ENCODE measurements around the gene MPHOSPH10.

MPHOSPH10 gene

DNA sequence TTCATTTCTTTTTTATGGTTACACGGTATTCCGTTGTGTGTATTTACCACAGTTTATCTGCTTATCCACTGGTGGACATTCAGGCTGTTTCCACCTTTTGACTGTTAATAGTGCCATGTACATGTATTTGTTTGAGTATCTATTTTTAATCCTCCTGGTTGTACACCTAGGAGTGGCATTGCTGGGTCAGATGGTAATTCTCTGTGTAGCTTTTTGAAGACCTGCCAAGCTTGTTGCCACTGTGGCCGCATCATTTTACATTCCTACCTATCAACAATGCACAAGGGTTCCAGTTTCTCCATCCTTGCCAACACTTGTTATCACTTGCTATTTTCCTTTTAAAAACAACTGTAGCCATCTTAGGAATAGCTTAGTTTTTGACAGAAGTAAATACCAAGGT is 13.3 kb downstream of the MPHOSPH10 start:
- Histone ChIP-seq H3K9ac (ENCODE audit: low read depth, low read length) (no peak overlapping the region), H3K36me3 (ENCODE audit: insufficient read depth, low read length) (peaks cover 96% of the 10 kb centered on the region), H3K4me1 (ENCODE audit: insufficient read depth, low read length) (no peaks in the 10 kb centered on the region), H3K9me3 (ENCODE audit: insufficient read depth, low read length, severe bottlenecking) (no peaks in the 10 kb centered on the region), H3K4me2 (ENCODE audit: insufficient read depth, low read length) (no peak overlapping the region), H3K27ac (ENCODE audit: low read length) (no peak overlapping the region), H4K20me1 (ENCODE audit: insufficient read depth, low read length) (peaks cover 4% of the 10 kb centered on the region), H3K27me3 (ENCODE audit: insufficient read depth, low read length, poor library complexity) (no peaks in the 10 kb centered on the region), H2AFZ (ENCODE audit: low read depth, low read length) (no peak overlapping the region), H3K4me3 (ENCODE audit: low read depth in 1 of 2, low read length in 2 of 2) (no peak overlapping the region), H3K79me2 (ENCODE audit: insufficient read depth, low read length) (no peaks in the 10 kb centered on the region)
- DNase-seq (no peak), ATAC-seq (ENCODE audit: insufficient read depth, low read depth) (no peak)
- TF ChIP-seq, protein P1, sequence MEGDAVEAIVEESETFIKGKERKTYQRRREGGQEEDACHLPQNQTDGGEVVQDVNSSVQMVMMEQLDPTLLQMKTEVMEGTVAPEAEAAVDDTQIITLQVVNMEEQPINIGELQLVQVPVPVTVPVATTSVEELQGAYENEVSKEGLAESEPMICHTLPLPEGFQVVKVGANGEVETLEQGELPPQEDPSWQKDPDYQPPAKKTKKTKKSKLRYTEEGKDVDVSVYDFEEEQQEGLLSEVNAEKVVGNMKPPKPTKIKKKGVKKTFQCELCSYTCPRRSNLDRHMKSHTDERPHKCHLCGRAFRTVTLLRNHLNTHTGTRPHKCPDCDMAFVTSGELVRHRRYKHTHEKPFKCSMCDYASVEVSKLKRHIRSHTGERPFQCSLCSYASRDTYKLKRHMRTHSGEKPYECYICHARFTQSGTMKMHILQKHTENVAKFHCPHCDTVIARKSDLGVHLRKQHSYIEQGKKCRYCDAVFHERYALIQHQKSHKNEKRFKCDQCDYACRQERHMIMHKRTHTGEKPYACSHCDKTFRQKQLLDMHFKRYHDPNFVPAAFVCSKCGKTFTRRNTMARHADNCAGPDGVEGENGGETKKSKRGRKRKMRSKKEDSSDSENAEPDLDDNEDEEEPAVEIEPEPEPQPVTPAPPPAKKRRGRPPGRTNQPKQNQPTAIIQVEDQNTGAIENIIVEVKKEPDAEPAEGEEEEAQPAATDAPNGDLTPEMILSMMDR (IDR thresholded peaks at IDR 0.05; ENCODE audit: borderline replicate concordance, extremely low read depth, low read length, poor library complexity, severe bottlenecking), result no peak
- no peak for TF ChIP-seq EZH2 (IDR thresholded peaks at IDR 0.05; ENCODE audit: borderline replicate concordance, low read depth, low read length, severe bottlenecking)

DNA sequence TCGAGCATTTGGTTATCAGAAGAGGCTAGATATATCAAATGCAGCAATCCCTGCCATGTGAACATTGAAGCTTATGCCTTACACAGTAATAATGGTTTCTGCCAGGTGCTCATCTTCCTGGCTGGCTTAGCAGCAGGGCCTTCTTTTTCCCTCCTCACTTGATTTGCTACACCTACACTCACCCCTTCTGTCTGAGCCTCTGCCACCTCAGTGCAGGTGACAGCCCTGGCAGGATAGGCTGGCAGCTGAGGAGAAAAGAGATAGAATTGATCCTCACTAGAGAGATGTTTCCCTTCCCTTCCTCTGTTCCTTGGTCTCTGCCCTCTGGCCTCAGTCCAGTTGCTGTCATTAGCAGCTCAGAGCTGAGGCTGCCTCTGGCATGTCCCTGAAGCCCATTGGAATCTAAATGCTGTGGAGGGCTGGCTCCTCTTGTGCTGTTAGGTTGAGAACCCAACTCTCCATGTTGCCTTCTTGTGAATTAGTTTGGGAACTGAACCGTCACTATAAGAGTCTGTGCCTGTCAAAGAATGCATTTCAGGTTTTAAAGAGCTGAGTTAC is 18.2 kb downstream of the MPHOSPH10 start:
- Histone ChIP-seq H3K36me3 (ENCODE audit: insufficient read depth, low read length) (peaks cover 68% of the 10 kb centered on the region), H3K9ac (ENCODE audit: low read depth, low read length) (no peak overlapping the region), H3K79me2 (ENCODE audit: insufficient read depth, low read length) (no peaks in the 10 kb centered on the region), H3K27ac (ENCODE audit: low read length) (no peak overlapping the region), H3K4me2 (ENCODE audit: insufficient read depth, low read length) (no peak overlapping the region), H3K27me3 (ENCODE audit: insufficient read depth, low read length, poor library complexity) (no peaks in the 10 kb centered on the region), H2AFZ (ENCODE audit: low read depth, low read length) (no peak overlapping the region), H3K4me1 (ENCODE audit: insufficient read depth, low read length) (no peaks in the 10 kb centered on the region), H3K4me3 (ENCODE audit: low read depth in 1 of 2, low read length in 2 of 2) (no peak overlapping the region), H3K9me3 (ENCODE audit: insufficient read depth, low read length, severe bottlenecking) (no peaks in the 10 kb centered on the region), H4K20me1 (ENCODE audit: insufficient read depth, low read length) (peaks cover 4% of the 10 kb centered on the region)
- ATAC-seq (ENCODE audit: insufficient read depth, low read depth), result no peak
- TF ChIP-seq, protein P1 (IDR thresholded peaks at IDR 0.05; ENCODE audit: borderline replicate concordance, extremely low read depth, low read length, poor library complexity, severe bottlenecking), result no peak
- TF ChIP-seq EZH2 (IDR thresholded peaks at IDR 0.05; ENCODE audit: borderline replicate concordance, low read depth, low read length, severe bottlenecking), result no peak
- no peak for DNase-seq

DNA sequence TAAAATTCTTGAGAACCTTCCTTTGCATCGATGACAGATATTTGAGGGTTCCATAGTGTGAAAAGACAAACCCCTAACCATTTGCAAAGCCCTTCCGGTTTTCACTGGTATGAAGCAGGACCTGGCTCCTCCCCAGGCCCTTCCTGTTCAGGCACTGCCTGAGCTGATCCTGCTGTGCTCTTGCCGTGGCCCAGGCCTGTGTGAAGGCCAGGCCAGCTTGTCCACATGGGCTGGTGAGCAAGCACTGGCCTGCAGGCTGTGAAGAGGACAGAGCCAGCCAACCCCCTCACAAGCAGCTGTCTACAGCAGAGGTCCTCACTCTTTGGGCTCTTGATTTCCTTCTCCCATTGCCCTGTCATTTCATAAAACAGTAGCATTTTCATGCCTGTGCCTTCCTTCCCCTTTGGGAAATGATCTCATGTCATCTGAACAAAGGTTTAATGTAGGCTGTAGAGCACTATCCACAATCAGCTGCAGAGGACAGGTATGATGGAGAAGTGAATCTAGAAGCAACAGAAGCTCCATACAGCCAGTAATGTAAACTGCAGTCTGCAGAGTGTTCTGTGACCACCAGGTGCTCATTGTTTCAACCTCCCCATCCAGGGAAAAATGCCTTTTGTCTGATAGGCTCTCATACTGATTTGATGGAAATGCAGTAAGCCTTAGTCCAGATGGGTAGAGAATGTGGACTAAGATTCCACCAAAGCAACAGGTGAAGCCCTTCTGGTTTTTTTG is 19.8 kb downstream of the MPHOSPH10 start:
- Histone ChIP-seq H2AFZ (ENCODE audit: low read depth, low read length) (no peak overlapping the region), H3K27ac (ENCODE audit: low read length) (no peak overlapping the region), H3K9me3 (ENCODE audit: insufficient read depth, low read length, severe bottlenecking) (no peaks in the 10 kb centered on the region), H3K4me2 (ENCODE audit: insufficient read depth, low read length) (no peak overlapping the region), H3K9ac (ENCODE audit: low read depth, low read length) (no peak overlapping the region), H3K79me2 (ENCODE audit: insufficient read depth, low read length) (no peaks in the 10 kb centered on the region), H3K4me1 (ENCODE audit: insufficient read depth, low read length) (no peaks in the 10 kb centered on the region), H3K4me3 (ENCODE audit: low read depth in 1 of 2, low read length in 2 of 2) (no peak overlapping the region), H3K36me3 (ENCODE audit: insufficient read depth, low read length) (peaks cover 52% of the 10 kb centered on the region), H3K27me3 (ENCODE audit: insufficient read depth, low read length, poor library complexity) (no peaks in the 10 kb centered on the region), H4K20me1 (ENCODE audit: insufficient read depth, low read length) (peaks cover 4% of the 10 kb centered on the region)
- DNase-seq, result no peak
- ATAC-seq (ENCODE audit: insufficient read depth, low read depth), result peak; percentile 38; the same call in 1 of the 3 replicates
- TF ChIP-seq, protein P1 (IDR thresholded peaks at IDR 0.05; ENCODE audit: borderline replicate concordance, extremely low read depth, low read length, poor library complexity, severe bottlenecking), result no peak
- no peak for TF ChIP-seq EZH2 (IDR thresholded peaks at IDR 0.05; ENCODE audit: borderline replicate concordance, low read depth, low read length, severe bottlenecking)

All from DND-41 (cell line).